DOHH2 (cell line): ENCODE data around the gene SFI1.

Experiments used
- H3F3A ChIP-seq: fragments of 200-600 bp; sonication (generic), shearing (Covaris generic); 2 replicates; pipeline ENCODE4 v1.6.0; 2016; ENCODE audit warnings: antibody characterized with exemption, mild to moderate bottlenecking; ENCODE audit not compliant: control insufficient read depth, insufficient read depth
- H3K27ac ChIP-seq: fragments of 200-600 bp; sonication (generic); 2 replicates; pipeline ENCODE4 v1.5.1; 2014; ENCODE audit warnings: low read depth, mild to moderate bottlenecking, low read length, moderate library complexity
- H3K27me3 ChIP-seq: fragments of 200-600 bp; sonication (generic); 2 replicates; pipeline ENCODE4 v1.6.1; 2014; ENCODE audit warnings: mild to moderate bottlenecking, low read length, mixed read lengths; ENCODE audit not compliant: control insufficient read depth
- H3K36me3 ChIP-seq: fragments of 200-600 bp; sonication (generic); 2 replicates; pipeline ENCODE4 v1.6.1; 2014; ENCODE audit warnings: mild to moderate bottlenecking, low read length, moderate library complexity, mixed read lengths; ENCODE audit not compliant: control insufficient read depth
- H3K4me1 ChIP-seq: fragments of 200-600 bp; sonication (generic); 2 replicates; pipeline ENCODE4 v1.6.1; 2014; ENCODE audit warnings: mild to moderate bottlenecking, low read length, mixed read lengths; ENCODE audit not compliant: control insufficient read depth
- H3K4me2 ChIP-seq: fragments of 200-600 bp; sonication (generic); 2 replicates; pipeline ENCODE4 v1.6.0; 2014; ENCODE audit warnings: mild to moderate bottlenecking, low read length, moderate library complexity
- H3K4me3 ChIP-seq: fragments of 200-600 bp; sonication (generic); 2 replicates; pipeline ENCODE4 v1.5.1; 2014; ENCODE audit warnings: mild to moderate bottlenecking, low read length, mixed read lengths
- H3K79me2 ChIP-seq: fragments of 200-600 bp; sonication (generic); 2 replicates; pipeline ENCODE4 v1.6.1; 2014; ENCODE audit warnings: mild to moderate bottlenecking, low read length, mixed read lengths; ENCODE audit not compliant: control insufficient read depth
- H3K9me2 ChIP-seq: fragments of 200-600 bp; sonication (generic); replicated peaks from 2 replicates; pipeline ENCODE4 v1.6.1; 2014; ENCODE audit warnings: mild to moderate bottlenecking, low read length, mixed read lengths; ENCODE audit not compliant: control insufficient read depth
- H3K9me3 ChIP-seq: fragments of 200-600 bp; sonication (generic); 2 replicates; pipeline ENCODE4 v1.6.1; 2014; ENCODE audit warnings: antibody characterized with exemption, low read length, mixed read lengths; ENCODE audit not compliant: control insufficient read depth, insufficient read depth
- H4K20me1 ChIP-seq: fragments of 200-600 bp; sonication (generic); 2 replicates; pipeline ENCODE4 v1.6.0; 2014; ENCODE audit warnings: low read depth, mild to moderate bottlenecking, antibody characterized with exemption, low read length, moderate library complexity; ENCODE audit not compliant: control insufficient read depth, insufficient read depth
- CTCF ChIP-seq: fragments of 200-600 bp; sonication (generic); IDR thresholded peaks from one replicate; pipeline ENCODE4 v1.5.1; 2014; ENCODE audit warnings: antibody characterized with exemption, mild to moderate bottlenecking, low read depth, low read length; ENCODE audit not compliant: poor library complexity, severe bottlenecking
- EZH2phosphoT487 ChIP-seq: fragments of 200-600 bp; sonication (generic); IDR thresholded peaks from 2 replicates; pipeline ENCODE4 v1.6.1; 2017; ENCODE audit warnings: borderline replicate concordance, mild to moderate bottlenecking, antibody characterized with exemption, low read length, moderate library complexity, mixed read lengths

Gene SFI1

DNA sequence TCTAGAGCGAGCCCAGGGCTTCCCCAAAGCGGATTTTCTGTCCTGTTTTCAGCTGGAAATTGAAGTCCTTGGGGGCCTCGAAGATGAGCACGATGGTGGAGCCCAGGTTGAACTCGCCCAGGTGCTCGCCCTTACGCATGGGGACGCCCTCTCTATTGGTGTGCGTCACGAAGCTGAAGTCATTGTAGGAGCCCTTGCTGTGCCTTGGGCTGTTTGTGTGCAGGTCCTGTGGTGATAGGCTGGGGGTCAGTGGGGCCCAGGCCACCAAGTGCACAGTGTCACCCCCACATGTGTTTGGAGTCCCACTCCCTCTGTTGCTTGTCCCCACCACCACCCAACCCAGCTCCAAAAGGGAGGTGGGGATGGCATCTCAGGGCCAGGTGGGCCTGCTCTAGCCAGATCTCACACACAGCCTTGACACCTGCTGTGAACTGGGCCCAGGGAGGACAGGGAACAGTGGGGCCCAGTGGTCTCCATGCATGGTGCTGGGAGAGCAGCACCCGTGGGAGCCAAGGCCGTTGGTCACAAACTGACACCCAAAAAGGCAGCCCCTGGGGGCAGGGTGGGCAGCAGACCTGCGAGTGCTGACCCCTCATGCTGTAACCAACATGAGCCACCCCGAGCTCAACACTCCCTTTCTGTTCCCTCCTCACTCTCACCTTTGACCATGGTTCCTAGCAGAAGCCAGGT lies 123.4 kb downstream of the SFI1 start:
- TF ChIP-seq CTCF (no peak), EZH2phosphoT487 (no peak)
- Histone ChIP-seq H3K27ac (no peak overlapping the region), H3K27me3 (no peaks in the 10 kb centered on the region), H4K20me1 (no peaks in the 10 kb centered on the region; the same call in 1 of the 2 replicates), H3K9me2 (no peaks in the 10 kb centered on the region), H3K79me2 (peaks cover 19% of the 10 kb centered on the region), H3K4me2 (no peak overlapping the region), H3K4me1 (no peaks in the 10 kb centered on the region), H3K4me3 (no peak overlapping the region), H3K9me3 (no peaks in the 10 kb centered on the region), H3F3A (peaks cover 12% of the 10 kb centered on the region; the same call in 1 of the 2 replicates), H3K36me3 (peaks cover 69% of the 10 kb centered on the region)

DNA sequence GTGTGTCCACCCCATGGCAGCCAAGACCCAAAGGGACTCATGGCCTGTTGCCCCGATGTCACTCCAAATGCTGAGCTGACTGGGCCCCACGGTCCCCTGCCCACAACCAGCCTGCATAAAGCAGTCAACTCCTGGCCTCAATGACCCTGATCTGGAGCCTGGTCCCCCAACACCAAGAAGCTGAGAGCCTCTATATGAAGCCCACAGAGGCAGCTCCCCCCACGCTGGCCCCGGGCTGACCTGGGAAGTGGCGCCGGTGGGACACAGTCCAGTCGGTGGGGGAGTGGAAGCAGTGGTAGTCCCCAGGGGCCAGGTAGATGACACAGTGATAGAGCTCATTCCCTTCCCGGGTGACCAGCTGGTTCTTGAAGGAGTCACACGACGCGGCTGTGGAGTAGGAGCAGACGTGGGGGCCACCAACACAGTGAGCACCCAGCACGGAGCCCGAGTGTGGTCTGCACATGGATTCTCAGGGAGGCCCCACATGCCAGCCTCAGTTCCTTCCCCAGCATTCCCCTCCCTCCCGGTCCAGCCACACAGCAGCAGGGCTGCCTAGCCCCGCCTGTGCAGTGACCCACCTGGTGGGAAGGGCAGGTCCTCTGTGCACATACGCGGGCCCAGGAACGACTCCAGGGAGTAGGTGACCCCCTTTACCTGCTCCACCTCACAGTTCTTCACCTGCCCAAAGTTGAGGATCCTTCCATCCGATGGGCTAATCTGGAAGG lies 124.6 kb downstream of the SFI1 start:
- TF ChIP-seq EZH2phosphoT487 = no peak
- no peak for TF ChIP-seq CTCF
- no peaks in the 10 kb centered on the region for H3K27me3 ChIP-seq
- H3K79me2 ChIP-seq = peaks cover 30% of the 10 kb centered on the region
- H3K27ac ChIP-seq = no peak overlapping the region
- no peaks in the 10 kb centered on the region; the same call in 1 of the 2 replicates for H4K20me1 ChIP-seq
- no peak overlapping the region for H3K4me3 ChIP-seq
- no peaks in the 10 kb centered on the region for H3K9me3 ChIP-seq
- peaks cover 68% of the 10 kb centered on the region for H3K36me3 ChIP-seq
- H3K4me2 ChIP-seq = no peak overlapping the region
- H3F3A ChIP-seq = peaks cover 12% of the 10 kb centered on the region; the same call in 1 of the 2 replicates
- H3K4me1 ChIP-seq = no peaks in the 10 kb centered on the region
- H3K9me2 ChIP-seq = no peaks in the 10 kb centered on the region

DNA sequence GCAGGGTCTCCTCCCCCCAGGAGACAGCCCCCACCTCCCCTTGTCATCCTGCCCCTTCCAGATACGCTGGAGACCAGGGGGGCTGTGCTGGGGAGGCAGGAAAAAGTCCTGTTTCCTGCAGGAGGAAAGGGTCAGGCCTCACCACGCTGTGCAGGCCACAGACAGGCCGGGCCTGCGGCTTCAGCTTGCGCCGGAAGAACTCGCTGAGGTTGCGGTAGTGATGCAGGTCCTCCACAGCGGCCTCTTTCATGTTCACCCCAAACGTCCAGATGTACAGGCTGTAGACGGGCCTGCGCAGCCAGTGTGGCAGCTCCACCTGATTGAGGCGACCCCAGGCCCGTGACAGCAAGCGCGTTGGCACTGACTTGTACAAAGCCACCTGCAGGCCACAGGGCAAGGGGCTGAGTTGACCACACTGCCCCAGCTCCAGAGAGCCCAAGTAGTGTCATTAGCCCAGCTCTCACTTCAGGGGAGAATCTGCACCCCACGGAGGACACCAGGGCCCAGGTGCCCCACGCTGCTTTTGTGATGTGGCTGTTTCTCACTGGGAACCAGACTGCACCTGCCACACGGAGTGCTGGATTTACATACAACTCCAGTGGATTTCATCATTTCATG lies 125.3 kb downstream of the SFI1 start:
- Histone ChIP-seq H4K20me1 (no peaks in the 10 kb centered on the region; the same call in 1 of the 2 replicates), H3K27me3 (no peaks in the 10 kb centered on the region)
- TF ChIP-seq CTCF (no peak), EZH2phosphoT487 (no peak)

More for the DNA sequence above, 125.3 kb downstream of the SFI1 start:
- Histone ChIP-seq H3K4me2 (no peak overlapping the region), H3K27ac (no peak overlapping the region), H3K4me3 (no peak overlapping the region), H3K9me2 (no peaks in the 10 kb centered on the region), H3K9me3 (no peaks in the 10 kb centered on the region), H3K4me1 (no peaks in the 10 kb centered on the region), H3F3A (peaks cover 12% of the 10 kb centered on the region; the same call in 1 of the 2 replicates), H3K36me3 (peaks cover 64% of the 10 kb centered on the region), H3K79me2 (peaks cover 37% of the 10 kb centered on the region)
